T-cell (primary cell): ENCODE data around the gene PLXNB3. TPM values are rescaled to one million over a fixed set of nuclear protein-coding genes. Genes with fewer than 3 reads are reported as not detected.

Source experiments
- ATAC-seq, 4 experiments: fragments of 200-7000 bp in 3 of 4; fragments of 150-1000 bp in 1 of 4; cut with Tn5 transposase; replicated peaks in 1 of 4; 1 replicate in 3 of 4; 2 replicates in 1 of 4; pipeline ENCODE4 v1.10.0; 2021; ENCODE audit warnings: moderate library complexity in 3 of 4, mild to moderate bottlenecking in 2 of 4, moderate number of reproducible peaks in 1 of 4
- CTCF ChIA-PET, 2 donors: fragments of 300-600 bp; sonication (Branson Sonifier 250); formaldehyde crosslinking; loops; one replicate each; lab custom pipeline; 2022; ENCODE audit warnings: antibody characterized with exemption in 2 of 2; lab: Charles Lee
- POLR2A ChIA-PET, 2 donors: fragments of 300-600 bp; sonication (Branson Sonifier 250); formaldehyde crosslinking; loops; one replicate each; lab custom pipeline; 2022; ENCODE audit warnings: antibody characterized with exemption in 2 of 2; lab: Charles Lee
- DNase-seq, 35 experiments: peaks; one replicate each; pipeline versions ENCODE4 v3.0.0 to v3.0.0-alpha.2; 2013 to 2023
- H3K27ac ChIP-seq: one replicate; pipeline ENCODE4 v1.5.1; 2013; ENCODE audit warnings: low read length
- H3K27me3 ChIP-seq, 2 experiments: replicated peaks in 1 of 2; 1 replicate in 1 of 2; 2 replicates in 1 of 2; pipeline versions ENCODE4 v1.6.1 to v1.7.0; 2013; ENCODE audit warnings: low read length in 1 of 2, mixed read lengths in 1 of 2; ENCODE audit not compliant: control insufficient read depth in 2 of 2, insufficient read depth in 2 of 2; ENCODE audit errors: extremely low read depth in 1 of 2
- H3K36me3 ChIP-seq, 2 donors: 1 replicate in 1 of 2; 2 replicates in 1 of 2; pipeline versions ENCODE4 v1.6.1 to v1.7.0; 2013; ENCODE audit warnings: low read length in 1 of 2; ENCODE audit not compliant: control insufficient read depth in 2 of 2, insufficient read depth in 1 of 2; ENCODE audit errors: extremely low read depth in 1 of 2
- H3K4me1 ChIP-seq, 2 experiments: 1 replicate in 1 of 2; 2 replicates in 1 of 2; pipeline versions ENCODE4 v1.6.1 to v1.7.0; 2013; ENCODE audit warnings: low read length in 2 of 2, mixed read lengths in 1 of 2; ENCODE audit not compliant: insufficient read depth in 2 of 2, control insufficient read depth in 1 of 2; ENCODE audit errors: extremely low read depth in 1 of 2
- H3K4me3 ChIP-seq, 2 donors: 1 replicate in 1 of 2; 2 replicates in 1 of 2; pipeline versions ENCODE4 v1.5.1 to v1.7.0; 2013; ENCODE audit warnings: mild to moderate bottlenecking in 2 of 2, low read length in 1 of 2, moderate library complexity in 1 of 2; ENCODE audit not compliant: control insufficient read depth in 1 of 2; ENCODE audit errors: extremely low read depth in 1 of 2
- H3K9me3 ChIP-seq: 2 replicates; pipeline ENCODE4 v1.7.0; 2013
- H3K27ac Mint-ChIP-seq, 2 donors: one replicate each; pipeline ENCODE4 v1.8.0; 2020 to 2021; ENCODE audit warnings: mild to moderate bottlenecking in 2 of 2, mixed read lengths in 2 of 2
- H3K27me3 Mint-ChIP-seq, 2 donors: one replicate each; pipeline ENCODE4 v1.8.0; 2021 to 2022; ENCODE audit warnings: mixed read lengths in 2 of 2
- H3K36me3 Mint-ChIP-seq: one replicate; pipeline ENCODE4 v1.8.0; 2021; ENCODE audit warnings: mixed read lengths
- H3K4me1 Mint-ChIP-seq, 3 donors: one replicate each; pipeline ENCODE4 v1.8.0; 2020 to 2022; ENCODE audit warnings: mixed read lengths in 3 of 3, mild to moderate bottlenecking in 1 of 3
- H3K4me3 Mint-ChIP-seq, 3 donors: one replicate each; pipeline ENCODE4 v1.8.0; 2020 to 2022; ENCODE audit warnings: mild to moderate bottlenecking in 3 of 3, mixed read lengths in 3 of 3, moderate library complexity in 3 of 3
- H3K9me3 Mint-ChIP-seq, 3 donors: one replicate each; pipeline ENCODE4 v1.8.0; 2020 to 2022; ENCODE audit warnings: mixed read lengths in 3 of 3
- WGBS: methylation state at CpG from one replicate; pipeline ENCODE4 v1.1.5; 2013; ENCODE audit warnings: missing lambda C conversion rate; ENCODE audit not compliant: insufficient coverage; 5-methylcytosine and 5-hydroxymethylcytosine counted together
- total RNA-seq, 35 experiments: library from RNA in 6 of 35; stranded (reverse) in 6 of 35; fragments of 120-200 nt in 1 of 35; gene quantifications; one replicate each; pipeline versions ENCODE4 v1.2.1 to v1.2.4 and lab custom pipeline; 2013 to 2026

PLXNB3 gene
- total RNA-seq, 5 donors from 2014 or later (not counting 1 experiment from before 2014, with no cell fraction given) = 0.28 to 0.47 (median 0.43) TPM; not detected in 1

DNA sequence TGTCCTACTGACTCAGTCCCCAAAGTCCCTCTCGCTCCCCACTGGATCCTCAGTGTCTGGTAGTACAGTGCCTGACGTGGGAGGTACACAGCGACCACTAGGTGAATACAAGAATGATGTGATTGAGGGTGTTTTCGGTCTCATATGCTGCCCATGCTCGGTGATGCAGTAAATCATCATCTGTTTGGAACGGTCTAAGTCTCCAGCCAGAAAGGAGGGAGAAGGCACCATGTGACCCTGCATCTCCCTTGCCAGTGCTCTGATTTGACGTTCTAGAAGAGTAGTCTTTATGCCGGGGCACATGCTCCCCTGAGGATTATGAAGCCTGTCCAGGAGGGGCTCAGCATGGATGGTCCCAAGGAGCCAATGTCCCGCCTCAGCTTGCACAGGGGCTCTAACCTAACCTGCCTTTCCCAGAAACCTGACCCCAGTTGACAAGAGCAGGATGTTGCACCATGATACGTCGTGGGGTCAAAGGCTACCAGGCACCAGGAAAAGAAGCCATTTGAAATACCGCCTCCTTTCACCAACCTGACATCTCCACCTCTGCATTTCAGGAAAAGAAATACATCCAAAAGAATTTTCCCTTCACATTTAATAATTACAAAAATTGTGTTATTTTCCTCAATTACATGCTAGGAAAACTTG is 13.8 kb upstream of the PLXNB3 start:
- POLR2A ChIA-PET = no interaction called here
- CTCF ChIA-PET = interaction anchor here in 1 of 2 donors (0.7 kb wide), 1 partner anchor 165 kb away, joined by 4 read pairs; no protein-coding TSS in a partner anchor

DNA sequence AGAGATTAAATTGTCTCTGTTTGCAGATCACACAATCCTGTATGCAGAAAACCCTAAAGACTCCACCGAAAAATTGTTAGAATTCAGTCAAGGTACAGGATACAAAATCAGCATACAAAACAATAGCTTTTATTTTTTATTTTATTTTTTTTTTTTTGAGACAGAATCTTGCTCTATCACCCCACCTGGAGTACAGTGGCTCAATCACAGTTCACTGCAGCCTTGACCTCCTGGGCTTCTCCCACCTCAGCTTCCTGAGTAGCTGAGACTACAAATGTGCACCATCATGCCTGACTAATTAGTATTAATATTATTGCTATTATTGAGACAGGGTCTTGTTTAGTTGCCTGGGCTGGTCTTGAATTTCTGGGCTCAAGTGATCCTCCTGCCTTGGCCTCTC is 8.9 kb upstream of the PLXNB3 start:
- Mint-ChIP-seq H3K4me3 (no peak overlapping the region), H3K9me3 (no peaks in the 10 kb centered on the region), H3K27ac (no peak overlapping the region), H3K36me3 (no peaks in the 10 kb centered on the region), H3K4me1 (peaks cover 0 to 5% (median 0%) of the 10 kb centered on the region in 3 donors), H3K27me3 (peaks cover 0 to 20% of the 10 kb centered on the region in 2 donors)
- no peaks in the 10 kb centered on the region for H3K36me3 ChIP-seq
- no peak overlapping the region for H3K27ac ChIP-seq
- H3K4me3 ChIP-seq = no peak overlapping the region
- CTCF ChIA-PET = interaction anchor here (0.6 to 0.7 kb wide), 2 partner anchors 92 to 140 kb away, joined by 6 to 10 read pairs; no protein-coding TSS in a partner anchor
- no peak for DNase-seq
- H3K9me3 ChIP-seq = no peaks in the 10 kb centered on the region
- H3K27me3 ChIP-seq = no peaks in the 10 kb centered on the region
- WGBS = no CpG with 5 or more reads among the region's 1 CpG
- POLR2A ChIA-PET = interaction anchor here (0.6 to 0.7 kb wide), 2 partner anchors 657 to 741 kb away, joined by 4 to 8 read pairs; no protein-coding TSS in a partner anchor
- no peak for ATAC-seq
- H3K4me1 ChIP-seq = no peaks in the 10 kb centered on the region

More for the DNA sequence above, 13.8 kb upstream of the PLXNB3 start:
- DNase-seq = no peak
- no peaks in the 10 kb centered on the region for H3K9me3 Mint-ChIP-seq
- H3K4me1 Mint-ChIP-seq = no peaks in the 10 kb centered on the region
- peaks cover 3 to 22% of the 10 kb centered on the region in 2 donors for H3K27me3 Mint-ChIP-seq
- H3K27ac Mint-ChIP-seq = no peak overlapping the region
- Histone ChIP-seq H3K27me3 (no peaks in the 10 kb centered on the region), H3K36me3 (no peaks in the 10 kb centered on the region), H3K9me3 (no peaks in the 10 kb centered on the region), H3K4me3 (no peak overlapping the region), H3K4me1 (no peaks in the 10 kb centered on the region), H3K27ac (no peak overlapping the region)
- 88% methylated on average over 3 of the region's 12 CpGs for WGBS
- H3K4me3 Mint-ChIP-seq = no peak overlapping the region
- no peaks in the 10 kb centered on the region for H3K36me3 Mint-ChIP-seq
- ATAC-seq = no peak

DNA sequence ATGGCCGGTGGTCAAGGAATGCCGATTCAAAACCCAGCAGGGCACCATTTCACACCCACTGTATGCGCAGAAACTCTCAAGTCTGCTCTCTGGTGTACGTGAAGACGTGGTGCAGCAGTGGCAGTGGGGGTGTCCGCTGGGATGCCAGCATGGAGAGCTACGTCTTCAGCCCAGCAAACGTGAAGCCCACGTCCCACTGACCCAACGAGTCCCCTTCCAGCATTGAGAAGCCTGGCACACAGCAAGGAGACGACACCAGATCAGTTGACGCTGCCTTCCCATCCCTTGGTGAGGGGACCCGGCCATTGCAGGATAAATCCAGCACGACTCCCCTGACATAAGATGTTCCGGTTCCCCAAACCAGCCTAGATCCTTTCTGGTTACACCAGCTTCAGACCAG is 2.2 kb upstream of the PLXNB3 start:
- peaks cover 0 to 8% of the 10 kb centered on the region in 2 donors for H3K27me3 Mint-ChIP-seq
- ATAC-seq (no peak), DNase-seq (peak in 1 of 35 experiments; percentile 1)
- H3K4me3 Mint-ChIP-seq = no peak overlapping the region
- H3K27me3 ChIP-seq = peaks cover 0 to 3% of the 10 kb centered on the region in 2 experiments
- H3K36me3 ChIP-seq = no peaks in the 10 kb centered on the region
- no peaks in the 10 kb centered on the region for H3K9me3 Mint-ChIP-seq
- no CpG with 5 or more reads among the region's 15 CpGs for WGBS
- H3K27ac ChIP-seq = no peak overlapping the region
- H3K4me3 ChIP-seq = no peak overlapping the region
- no peaks in the 10 kb centered on the region for H3K9me3 ChIP-seq
- CTCF ChIA-PET = no interaction called here
- H3K27ac Mint-ChIP-seq = no peak overlapping the region
- no peaks in the 10 kb centered on the region for H3K36me3 Mint-ChIP-seq
- POLR2A ChIA-PET = no interaction called here
- peaks cover 0 to 8% of the 10 kb centered on the region in 2 experiments for H3K4me1 ChIP-seq
- H3K4me1 Mint-ChIP-seq = peaks cover 6 to 14% (median 12%) of the 10 kb centered on the region in 3 donors

DNA sequence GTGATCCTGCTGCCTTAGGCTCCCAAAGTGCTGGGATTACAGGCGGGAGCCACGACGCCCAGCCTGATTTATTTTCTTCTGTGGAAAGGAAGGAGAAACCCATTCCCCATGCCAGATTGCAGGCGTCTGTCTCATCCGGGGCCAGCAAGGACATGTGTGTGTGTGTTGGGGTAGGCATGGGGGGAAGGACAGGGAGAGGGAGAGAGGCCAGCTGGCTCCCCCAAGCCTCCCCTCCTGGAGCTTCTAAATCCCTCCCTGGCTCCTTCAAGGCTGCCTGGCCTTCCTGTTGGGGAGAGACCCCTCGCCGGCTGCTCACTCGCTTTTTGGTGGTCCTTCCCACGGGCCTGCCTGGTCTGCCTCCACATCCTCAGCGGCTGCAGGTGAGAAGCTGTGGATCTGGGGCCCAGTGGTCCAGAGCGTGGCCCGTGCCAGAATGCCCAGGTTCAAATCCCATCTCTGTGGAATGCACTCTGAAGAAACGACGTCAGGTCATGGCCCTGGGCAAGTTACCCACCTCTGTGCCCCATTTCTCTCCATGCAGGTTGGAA is 1.3 kb upstream of the PLXNB3 start:
- no peaks in the 10 kb centered on the region for H3K9me3 Mint-ChIP-seq
- 95% methylated on average over 4 of the region's 14 CpGs for WGBS
- ChIA-PET POLR2A (no interaction called here), CTCF (interaction anchor here in 1 of 2 donors (0.6 to 1.9 kb wide), 4 partner anchors 10 to 189 kb away, joined by 3 to 6 read pairs (median 4); no protein-coding TSS in a partner anchor)
- DNase-seq = no peak
- no peaks in the 10 kb centered on the region for H3K36me3 Mint-ChIP-seq
- H3K9me3 ChIP-seq = no peaks in the 10 kb centered on the region
- no peak overlapping the region for H3K27ac Mint-ChIP-seq
- peaks cover 0 to 3% of the 10 kb centered on the region in 2 experiments for H3K27me3 ChIP-seq
- peaks cover 0 to 8% of the 10 kb centered on the region in 2 experiments for H3K4me1 ChIP-seq
- H3K4me3 Mint-ChIP-seq = no peak overlapping the region
- peaks cover 6 to 12% (median 12%) of the 10 kb centered on the region in 3 donors for H3K4me1 Mint-ChIP-seq
- no peak overlapping the region for H3K27ac ChIP-seq
- H3K27me3 Mint-ChIP-seq = peaks cover 0 to 5% of the 10 kb centered on the region in 2 donors
- ATAC-seq = no peak
- no peak overlapping the region for H3K4me3 ChIP-seq
- H3K36me3 ChIP-seq = no peaks in the 10 kb centered on the region

DNA sequence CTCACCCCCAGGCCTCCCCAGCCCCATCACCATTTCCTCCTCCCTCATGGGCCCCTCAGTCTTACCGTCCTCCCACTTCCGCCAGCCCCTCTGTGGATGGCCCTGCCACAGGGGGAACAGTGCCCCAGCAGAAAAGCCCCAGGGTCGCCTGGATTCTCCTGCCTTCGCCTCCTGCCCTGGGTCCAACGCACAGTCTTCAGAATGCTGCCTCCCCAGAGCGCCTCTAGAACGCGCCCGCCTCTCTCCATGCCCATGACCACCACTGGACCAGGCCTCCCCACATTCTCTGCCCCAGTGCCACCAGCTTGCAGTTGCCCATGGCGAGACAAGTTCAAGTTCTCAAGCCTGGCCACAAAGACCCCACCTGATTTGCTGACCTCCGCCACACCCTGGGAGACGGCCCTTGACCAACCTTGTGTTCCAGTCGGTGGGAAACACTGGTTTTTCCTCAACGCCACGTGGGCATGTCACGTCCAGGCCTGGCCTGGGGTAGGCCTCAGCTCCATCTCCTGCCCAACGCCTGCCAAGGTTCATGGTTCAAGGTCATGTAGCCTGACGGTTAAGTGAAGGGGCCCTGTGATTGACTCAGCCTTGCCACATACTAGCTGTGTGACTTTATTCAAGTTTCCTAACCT is 634 bp upstream of the PLXNB3 start:
- no peaks in the 10 kb centered on the region for H3K9me3 ChIP-seq
- no peak for ATAC-seq
- Mint-ChIP-seq H3K36me3 (no peaks in the 10 kb centered on the region), H3K9me3 (no peaks in the 10 kb centered on the region), H3K4me1 (peaks cover 7 to 13% (median 12%) of the 10 kb centered on the region in 3 donors), H3K27me3 (peaks cover 0 to 4% of the 10 kb centered on the region in 2 donors), H3K4me3 (no peak overlapping the region), H3K27ac (no peak overlapping the region)
- H3K27ac ChIP-seq = no peak overlapping the region
- no peak overlapping the region for H3K4me3 ChIP-seq
- H3K4me1 ChIP-seq = peaks cover 0 to 16% of the 10 kb centered on the region in 2 experiments
- WGBS = 90% methylated on average over 15 of the region's 18 CpGs
- DNase-seq = peak in 1 of 35 experiments; percentile 1
- POLR2A ChIA-PET = no interaction called here
- H3K27me3 ChIP-seq = peaks cover 0 to 3% of the 10 kb centered on the region in 2 experiments
- no peaks in the 10 kb centered on the region for H3K36me3 ChIP-seq
- CTCF ChIA-PET = interaction anchor here in 1 of 2 donors (0.6 to 1.9 kb wide), 6 partner anchors 10 to 190 kb away, joined by 3 to 6 read pairs (median 4); no protein-coding TSS in a partner anchor

DNA sequence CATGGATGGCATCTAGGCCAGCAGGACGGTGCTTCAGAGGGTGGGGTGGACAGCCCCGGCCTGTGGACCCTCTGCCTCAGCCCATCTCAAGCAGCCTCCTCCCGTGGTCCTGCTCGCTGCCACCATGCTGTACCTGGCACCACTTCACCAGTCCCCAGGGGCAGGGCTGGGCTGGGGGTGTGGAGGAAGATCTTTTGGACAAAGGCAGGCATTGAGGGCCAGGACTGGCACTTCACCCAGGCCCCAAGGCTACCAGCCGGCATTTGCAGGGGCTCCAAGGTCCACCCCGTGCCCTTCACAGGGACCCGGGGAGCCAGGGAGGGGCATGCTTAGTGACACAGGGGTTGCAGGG is 713 bp downstream of the PLXNB3 start:
- Histone ChIP-seq H3K36me3 (no peaks in the 10 kb centered on the region), H3K27ac (no peak overlapping the region), H3K27me3 (peaks cover 0 to 3% of the 10 kb centered on the region in 2 experiments), H3K4me1 (peaks cover 0 to 18% of the 10 kb centered on the region in 2 experiments), H3K4me3 (no peak overlapping the region), H3K9me3 (no peaks in the 10 kb centered on the region)
- WGBS = no CpG with 5 or more reads among the region's 7 CpGs
- H3K36me3 Mint-ChIP-seq = no peaks in the 10 kb centered on the region
- peaks cover 0 to 4% of the 10 kb centered on the region in 2 donors for H3K27me3 Mint-ChIP-seq
- no peak overlapping the region for H3K4me3 Mint-ChIP-seq
- no peaks in the 10 kb centered on the region for H3K9me3 Mint-ChIP-seq
- ATAC-seq (no peak), DNase-seq (peak in 1 of 35 experiments; percentile 3)
- ChIA-PET CTCF (no interaction called here), POLR2A (no interaction called here)
- H3K27ac Mint-ChIP-seq = no peak overlapping the region
- peaks cover 7 to 12% (median 11%) of the 10 kb centered on the region in 3 donors for H3K4me1 Mint-ChIP-seq
